Loucy (cell line): ENCODE data around the gene ANGPT4.

Source experiments
- CTCF ChIP-seq: fragments of 200-600 bp; sonication (generic); conservative IDR thresholded peaks from 2 replicates; pipeline ENCODE4 v1.5.1; 2014; ENCODE audit warnings: mild to moderate bottlenecking, antibody characterized with exemption, low read length
- EZH2phosphoT487 ChIP-seq: fragments of 200-600 bp; IDR thresholded peaks from 2 replicates; pipeline ENCODE4 v1.6.1; 2018; ENCODE audit warnings: antibody characterized with exemption, mild to moderate bottlenecking, moderate library complexity, borderline replicate concordance

GRCh38 chr20:961768-962167, 45.6 kb upstream of the ANGPT4 start:
- TF ChIP-seq CTCF (no peak), EZH2phosphoT487 (no peak)
